K562 (cell line): ENCODE data around the gene SPAG4. TPM values are rescaled to one million over a fixed set of nuclear protein-coding genes. Genes with fewer than 3 reads are reported as not detected.

Source experiments
- CBX3 ChIP-seq, 2 experiments: IDR thresholded peaks; 1 replicate in 1 of 2; 2 replicates in 1 of 2; pipeline ENCODE4 v1.6.1; 2012; ENCODE audit warnings: inconsistent platforms in 2 of 2, low read length in 2 of 2, borderline replicate concordance in 1 of 2, control low read depth in 1 of 2
- CTCF ChIP-seq, 3 experiments: IDR thresholded peaks in 2 of 3; conservative IDR thresholded peaks in 1 of 3; 2 replicates each; pipeline ENCODE4 v1.5.1; 2011 to 2012; ENCODE audit warnings: low read length in 3 of 3, mild to moderate bottlenecking in 3 of 3, control low read depth in 2 of 3, improper control_type of control experiment in 1 of 3, inconsistent platforms in 1 of 3, low read depth in 1 of 3, mixed read lengths in 1 of 3, moderate library complexity in 1 of 3; ENCODE audit not compliant: insufficient read depth in 2 of 3
- GTF2A2 ChIP-seq: IDR thresholded peaks from 2 replicates; pipeline ENCODE4 v1.6.1; 2016; ENCODE audit warnings: mild to moderate bottlenecking, missing genetic modification characterization, missing compliant biosample characterization
- MYNN ChIP-seq, 2 experiments: sonication (generic); formaldehyde crosslinking in 1 of 2; IDR thresholded peaks; 2 replicates each; pipeline versions ENCODE4 v1.5.0 to v1.6.1; 2016 to 2020; ENCODE audit warnings: antibody characterized with exemption in 1 of 2, missing genetic modification reagents in 1 of 2
- NRF1 ChIP-seq, 2 experiments: fragments of 450-650 bp; IDR thresholded peaks in 1 of 2; conservative IDR thresholded peaks in 1 of 2; 2 replicates each; pipeline ENCODE4 v1.6.1; 2014; ENCODE audit warnings: mild to moderate bottlenecking in 2 of 2
- SMARCA4 ChIP-seq: fragments of 450-650 bp; IDR thresholded peaks from 2 replicates; pipeline ENCODE4 v1.6.1; 2016
- THAP12 ChIP-seq: fragments of 250-450 bp; sonication (Bioruptor Pico); IDR thresholded peaks from 2 replicates; pipeline ENCODE4 v1.9.0; 2021; ENCODE audit warnings: mild to moderate bottlenecking, inconsistent platforms
- polyA plus RNA-seq, 8 experiments: library from polyadenylated mRNA; depleted of rRNA in 4 of 8; stranded (reverse) in 5 of 8; unstranded in 3 of 8; fragments of >200 nt; fragmentation: Nextera tagmentation in 2 of 8; fragmentation: Illumina TruSeq in 1 of 8; extraction: Ambion mirVana in 2 of 8; extraction: Trizol in 1 of 8; gene quantifications; 2 replicates each; pipeline versions ENCODE4 v1.2.1 to v1.2.3, GENCODE V29; 2011 to 2014; ENCODE audit warnings: inconsistent platforms in 1 of 8, missing spikeins in 1 of 8
- total RNA-seq, 7 experiments: library from RNA; depleted of rRNA in 6 of 7; stranded (reverse); fragments of >200 nt in 6 of 7; fragmentation: Illumina TruSeq in 2 of 7; extraction: Trizol in 2 of 7; gene quantifications; 2 replicates each; pipeline versions ENCODE4 v1.2.1 to v1.2.3, GENCODE V29; 2011 to 2021; ENCODE audit warnings: low replicate concordance in 1 of 7
- TF ChIP-seq, protein P1 (sequence below): sonication (generic); formaldehyde crosslinking; IDR thresholded peaks from 2 replicates; pipeline ENCODE4 v1.8.0; 2022; ENCODE audit warnings: mild to moderate bottlenecking, missing genetic modification reagents, borderline replicate concordance

Gene SPAG4
- total and polyA plus RNA-seq, 9 of the 15 experiments (the other 6 are each of a cell fraction or from before 2014, with no cell fraction given): 1.6 to 11.4 (median 4.6) TPM

DNA sequence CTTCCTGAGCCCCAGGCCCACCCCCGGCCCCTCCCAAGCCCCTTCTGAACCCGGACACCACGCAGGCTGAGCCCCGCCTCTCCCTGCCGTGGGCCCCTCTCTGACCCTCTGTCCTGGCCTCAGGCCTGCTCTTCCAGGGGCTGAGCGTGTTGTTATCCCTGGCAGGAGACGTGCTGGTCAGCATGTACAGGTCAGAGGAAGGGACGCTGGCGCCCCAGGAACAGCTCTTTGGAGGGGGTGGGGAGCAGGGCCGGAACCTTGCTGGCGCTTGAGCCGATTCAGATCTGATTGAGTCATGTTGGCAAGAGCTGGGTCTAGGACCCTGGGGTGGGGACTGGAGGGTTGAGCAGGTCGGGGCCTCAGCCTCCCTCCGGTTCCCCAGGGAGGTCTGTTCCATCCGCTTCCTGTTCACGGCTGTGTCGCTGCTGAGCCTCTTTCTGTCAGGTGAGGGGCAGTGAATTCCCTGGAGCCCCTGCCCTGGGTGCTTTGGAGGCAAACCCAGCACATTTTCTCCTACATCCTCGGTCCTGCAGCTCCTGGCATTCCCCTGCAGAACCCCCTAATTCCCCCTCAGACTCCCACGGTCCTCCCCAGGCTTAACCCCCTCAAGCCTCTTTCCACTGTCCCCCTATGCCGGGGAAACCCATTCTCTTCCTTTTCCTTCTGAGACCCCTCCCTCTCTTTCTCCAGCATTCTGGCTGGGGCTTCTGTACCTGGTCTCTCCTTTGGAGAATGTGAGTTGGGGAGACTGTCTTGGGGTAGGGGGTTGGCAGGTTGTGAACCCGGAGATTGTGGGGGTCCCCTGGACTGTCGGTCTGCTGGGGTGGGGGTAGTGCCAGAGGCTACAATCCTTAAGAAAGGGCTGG lies 2.0 kb downstream of the SPAG4 start (continued):
- TF ChIP-seq GTF2A2: no peak
- peak in 1 of 2 experiments; percentile 7; a peak in 1 of 4 replicates for TF ChIP-seq NRF1 (conservative IDR thresholded peaks at IDR 0.05 in 1 of 2, IDR thresholded peaks at IDR 0.05 in 1 of 2)
- TF ChIP-seq CTCF (IDR thresholded peaks at IDR 0.05 in 2 of 3, conservative IDR thresholded peaks at IDR 0.05 in 1 of 3; ENCODE audit: insufficient read depth in 2 of 3, low read depth in 1 of 3, low read length in 3 of 3): peak; percentile 55 to 69 (median 62)
- TF ChIP-seq THAP12 (CRISPR knock-in tag): no peak
- TF ChIP-seq SMARCA4: peak; percentile 37; the same call in 1 of the 2 replicates
- TF ChIP-seq, protein P1, sequence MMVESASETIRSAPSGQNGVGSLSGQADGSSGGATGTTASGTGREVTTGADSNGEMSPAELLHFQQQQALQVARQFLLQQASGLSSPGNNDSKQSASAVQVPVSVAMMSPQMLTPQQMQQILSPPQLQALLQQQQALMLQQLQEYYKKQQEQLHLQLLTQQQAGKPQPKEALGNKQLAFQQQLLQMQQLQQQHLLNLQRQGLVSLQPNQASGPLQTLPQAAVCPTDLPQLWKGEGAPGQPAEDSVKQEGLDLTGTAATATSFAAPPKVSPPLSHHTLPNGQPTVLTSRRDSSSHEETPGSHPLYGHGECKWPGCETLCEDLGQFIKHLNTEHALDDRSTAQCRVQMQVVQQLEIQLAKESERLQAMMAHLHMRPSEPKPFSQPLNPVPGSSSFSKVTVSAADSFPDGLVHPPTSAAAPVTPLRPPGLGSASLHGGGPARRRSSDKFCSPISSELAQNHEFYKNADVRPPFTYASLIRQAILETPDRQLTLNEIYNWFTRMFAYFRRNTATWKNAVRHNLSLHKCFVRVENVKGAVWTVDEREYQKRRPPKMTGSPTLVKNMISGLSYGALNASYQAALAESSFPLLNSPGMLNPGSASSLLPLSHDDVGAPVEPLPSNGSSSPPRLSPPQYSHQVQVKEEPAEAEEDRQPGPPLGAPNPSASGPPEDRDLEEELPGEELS (CRISPR knock-in tag): 0 out of 2 replicates have a peak, but pooled peaks have one; percentile 44
- TF ChIP-seq CBX3 (IDR thresholded peaks at IDR 0.05; ENCODE audit: borderline replicate concordance in 1 of 2, low read length in 2 of 2): peak in 1 of 2 experiments; percentile 24; a peak in 1 of 3 replicates
- TF ChIP-seq MYNN (IDR thresholded peaks at IDR 0.05): 0 out of 2 replicates have a peak, but pooled peaks have one; percentile 50
- no peak for TF ChIP-seq MYNN (CRISPR knock-in tag; IDR thresholded peaks at IDR 0.05)
